ENCODE data around the gene LDLRAP1. TPM values are rescaled to one million over a fixed set of nuclear protein-coding genes. Genes with fewer than 3 reads are reported as not detected.
"Not testable (repeated sequence)": the region's sequence is repeated elsewhere in the genome, so short reads cannot be mapped to it uniquely, and the experiment has no call there.

Gene LDLRAP1
- total RNA-seq, 4 donors from 2014 or later: 28.0 to 50.5 (median 40.7) TPM

GRCh38 chr1:25583519-25584370 is 40.3 kb downstream of the LDLRAP1 start:
- TF ChIP-seq POLR2AphosphoS5 (IDR thresholded peaks at IDR 0.05) (no peak), CTCF (IDR thresholded peaks at IDR 0.05) (no peak), EP300 (IDR thresholded peaks at IDR 0.05) (no peak), POLR2A (IDR thresholded peaks at IDR 0.05) (no peak)
- H3K9me3 ChIP-seq: no peaks in the 10 kb centered on the region
- no peaks in the 10 kb centered on the region for H3K4me1 ChIP-seq
- no peaks in the 10 kb centered on the region for H3K36me3 ChIP-seq
- H3K4me3 ChIP-seq: no peak overlapping the region
- 93% methylated on average over 13 of the region's 14 CpGs for WGBS
- H3K27ac ChIP-seq: no peak overlapping the region
- no peaks in the 10 kb centered on the region for H3K27me3 ChIP-seq
- DNase-seq (ENCODE audit: low spot score in 2 of 2): no peak

- no peak for TF ChIP-seq EP300 (IDR thresholded peaks at IDR 0.05)
- TF ChIP-seq CTCF (IDR thresholded peaks at IDR 0.05): no peak
- TF ChIP-seq POLR2AphosphoS5 (IDR thresholded peaks at IDR 0.05): no peak
- no peak for TF ChIP-seq POLR2A (IDR thresholded peaks at IDR 0.05)
- 88% methylated on average over 5 of the region's 16 CpGs for WGBS
- no peak for DNase-seq (ENCODE audit: low spot score in 2 of 2)
Observed at GRCh38 chr1:25586181-25586588, 42.8 kb downstream of the LDLRAP1 start.

GRCh38 chr1:25587290-25587689 is 43.9 kb downstream of the LDLRAP1 start:
- Histone ChIP-seq H3K9me3 (no peaks in the 10 kb centered on the region), H3K4me3 (no peak overlapping the region), H3K27me3 (no peaks in the 10 kb centered on the region), H3K4me1 (peaks cover 3% of the 10 kb centered on the region), H3K27ac (no peak overlapping the region), H3K36me3 (no peaks in the 10 kb centered on the region)
- WGBS: 90% methylated on average over 8 of the region's 8 CpGs
- DNase-seq (ENCODE audit: low spot score in 2 of 2): no peak
- TF ChIP-seq EP300 (IDR thresholded peaks at IDR 0.05) (no peak), POLR2AphosphoS5 (IDR thresholded peaks at IDR 0.05) (no peak), CTCF (IDR thresholded peaks at IDR 0.05) (no peak), POLR2A (IDR thresholded peaks at IDR 0.05) (no peak)

More at GRCh38 chr1:25586181-25586588, 42.8 kb downstream of the LDLRAP1 start:
- no peaks in the 10 kb centered on the region for H3K36me3 ChIP-seq
- no peak overlapping the region for H3K27ac ChIP-seq
- H3K9me3 ChIP-seq: no peaks in the 10 kb centered on the region
- peaks cover 3% of the 10 kb centered on the region for H3K4me1 ChIP-seq
- no peaks in the 10 kb centered on the region for H3K27me3 ChIP-seq
- no peak overlapping the region for H3K4me3 ChIP-seq

GRCh38 chr1:25588224-25588623 is 44.8 kb downstream of the LDLRAP1 start:
- H3K27me3 ChIP-seq; H3K36me3 ChIP-seq; H3K4me3 ChIP-seq; DNase-seq (ENCODE audit: low spot score in 2 of 2); H3K4me1 ChIP-seq; H3K27ac ChIP-seq; H3K9me3 ChIP-seq: not testable (repeated sequence)
- 77% methylated on average over 7 of the region's 7 CpGs for WGBS

- H3K36me3 ChIP-seq; H3K4me1 ChIP-seq; H3K27me3 ChIP-seq; H3K9me3 ChIP-seq; H3K27ac ChIP-seq; H3K4me3 ChIP-seq; DNase-seq (ENCODE audit: low spot score in 2 of 2): not testable (repeated sequence)
- 95% methylated on average over 13 of the region's 13 CpGs for WGBS
Observed at GRCh38 chr1:25588786-25589185, 45.4 kb downstream of the LDLRAP1 start.

- no peaks in the 10 kb centered on the region for H3K36me3 ChIP-seq
- TF ChIP-seq POLR2A (IDR thresholded peaks at IDR 0.05) (no peak), POLR2AphosphoS5 (IDR thresholded peaks at IDR 0.05) (no peak), EP300 (IDR thresholded peaks at IDR 0.05) (no peak), CTCF (IDR thresholded peaks at IDR 0.05) (no peak)
- no peak overlapping the region for H3K27ac ChIP-seq
- WGBS: 57% methylated on average over 8 of the region's 8 CpGs
- no peaks in the 10 kb centered on the region for H3K9me3 ChIP-seq
- no peak for DNase-seq (ENCODE audit: low spot score in 2 of 2)
- no peak overlapping the region for H3K4me3 ChIP-seq
- H3K4me1 ChIP-seq: peaks cover 3% of the 10 kb centered on the region
- H3K27me3 ChIP-seq: no peaks in the 10 kb centered on the region
Observed at GRCh38 chr1:25590096-25590824, 46.9 kb downstream of the LDLRAP1 start.

Data from suprapubic skin (tissue), 4 donors.